Stimulated activated CD8-positive, alpha-beta memory T cell treated with anti-CD3 and anti-CD28 coated beads, Interleukin-7, amount 100 ng/mL, for 48 hours (primary cell): ENCODE results near the gene FBP2.
"Not testable (repeated sequence)": the region's sequence is repeated elsewhere in the genome, so short reads cannot be mapped to it uniquely, and the experiment has no call there.

ENCODE experiments used
- DNase-seq, 2 donors: peaks; one replicate each; pipeline ENCODE4 v3.0.0-alpha.2; 2020; ENCODE audit warnings: low read depth in 1 of 2; ENCODE audit errors: extremely low read depth in 1 of 2

FBP2 gene

DNA sequence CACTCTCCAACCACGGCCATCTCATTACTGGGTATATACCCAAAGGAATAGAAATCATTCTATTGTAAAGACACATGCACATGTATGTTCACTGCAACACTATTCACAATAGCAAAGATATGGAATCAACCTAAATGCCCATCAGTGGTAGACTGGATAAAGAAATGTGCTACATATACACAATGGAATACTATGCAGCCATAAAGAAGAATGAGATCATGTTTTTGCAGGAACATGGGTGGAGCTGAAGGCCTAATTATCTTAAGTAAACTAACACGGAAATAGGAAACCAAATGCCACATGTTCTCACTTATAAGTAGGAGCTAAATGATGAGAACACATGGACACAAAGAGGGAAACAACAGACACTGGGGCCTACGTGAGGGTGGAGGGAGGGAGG is 29.3 kb downstream of the FBP2 start:
- not testable (repeated sequence) for DNase-seq

- no peak for DNase-seq
Measured at GRCh38 chr9:94563548-94563947, 30.1 kb downstream of the FBP2 start.

GRCh38 chr9:94560237-94560636 is 33.4 kb downstream of the FBP2 start:
- peak in 1 of 2 donors; percentile 14 for DNase-seq

DNA sequence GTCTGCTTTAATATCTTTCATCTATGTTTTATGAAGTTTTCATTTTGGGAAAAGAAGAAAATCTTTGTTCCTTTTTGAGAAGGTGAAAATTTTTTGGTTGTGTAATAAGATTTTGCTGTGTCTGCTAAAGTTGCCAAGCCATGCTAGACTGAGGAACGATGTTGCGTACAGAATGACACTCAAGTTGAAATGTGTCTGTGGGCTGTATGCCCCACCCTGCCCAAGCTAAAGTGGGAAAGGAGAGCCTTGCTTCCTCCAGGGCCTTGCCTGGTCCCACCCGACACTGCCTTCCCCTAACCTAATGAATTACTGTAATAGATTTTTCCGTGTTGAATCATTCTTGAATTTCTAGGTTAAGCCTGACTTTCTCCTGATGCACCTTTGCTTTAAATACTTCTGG is 36.2 kb downstream of the FBP2 start:
- no peak for DNase-seq

DNA sequence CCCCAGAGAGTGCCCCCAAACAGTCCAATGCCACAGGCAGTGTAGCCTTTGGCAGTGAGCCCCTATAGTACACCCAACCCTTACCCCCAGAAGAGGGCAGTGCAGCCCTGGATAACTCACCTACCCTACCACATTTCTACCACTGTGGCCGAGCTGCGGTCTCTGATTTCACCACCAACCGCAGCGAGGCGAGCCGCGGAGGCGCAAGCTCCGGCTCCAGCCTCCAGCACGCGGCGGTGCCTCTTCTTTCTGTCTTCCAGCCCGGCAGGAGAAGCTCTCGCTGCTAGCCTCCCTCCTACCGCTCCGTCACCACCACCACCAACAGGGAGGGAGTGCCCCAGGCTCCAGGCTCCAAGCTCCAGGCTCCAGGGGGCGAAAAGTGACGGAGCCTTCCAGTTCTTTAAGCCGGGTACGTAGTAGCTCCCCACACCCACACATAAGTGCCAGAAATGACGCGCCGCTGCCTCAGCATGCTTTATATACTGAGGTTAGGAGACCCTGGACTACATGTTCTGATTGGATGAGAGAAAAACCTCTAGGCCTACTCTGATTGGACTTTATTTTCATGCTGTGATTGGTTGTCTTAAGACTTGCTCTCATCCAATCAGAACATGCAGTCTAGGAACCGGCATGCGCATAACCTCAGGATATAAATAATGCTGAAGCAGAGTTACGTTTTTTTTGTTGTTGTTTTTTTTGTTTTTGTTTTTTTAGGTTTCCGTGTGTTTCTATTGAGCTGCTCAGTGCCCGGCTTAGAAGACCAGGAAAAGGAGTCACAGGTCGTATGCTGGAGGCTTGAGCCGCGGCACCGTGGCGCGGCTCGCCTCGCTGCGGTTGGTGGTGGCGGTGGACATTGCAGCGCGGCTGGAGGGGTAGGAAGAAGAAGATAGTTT is 38.9 kb downstream of the FBP2 start, which contains the start of gene PCAT7:
Gene PCAT7 (plus strand): TSS at position 645 of the 893 bp plus-strand sequence.
- peak; percentile 5 to 9 for DNase-seq

GRCh38 chr9:94554078-94554438 is 39.6 kb downstream of the FBP2 start:
- DNase-seq, result no peak

GRCh38 chr9:94553029-94553938 is 40.3 kb downstream of the FBP2 start:
- no peak for DNase-seq

DNA sequence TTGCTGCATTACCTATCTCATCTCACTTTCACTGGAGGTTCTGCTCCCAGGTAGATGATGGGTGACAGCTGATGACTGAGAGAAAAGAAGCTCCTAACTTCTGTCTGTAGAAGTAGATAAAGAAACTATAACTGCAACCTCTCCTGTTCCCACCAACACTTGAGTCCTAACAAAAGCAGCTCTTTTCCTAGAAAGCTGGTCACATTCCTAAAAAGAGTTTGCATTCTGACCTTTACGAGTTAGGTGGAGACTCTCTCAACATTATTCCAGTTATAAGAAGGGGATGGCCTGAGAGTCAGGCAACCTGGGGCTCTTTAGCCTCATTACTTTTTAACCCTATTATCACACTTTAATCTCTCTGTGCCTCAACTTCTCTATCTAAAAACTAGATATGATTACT is 47.7 kb downstream of the FBP2 start:
- no peak for DNase-seq

- DNase-seq, result not testable (repeated sequence)
Measured at GRCh38 chr9:94544335-94544734, 49.3 kb downstream of the FBP2 start.

DNA sequence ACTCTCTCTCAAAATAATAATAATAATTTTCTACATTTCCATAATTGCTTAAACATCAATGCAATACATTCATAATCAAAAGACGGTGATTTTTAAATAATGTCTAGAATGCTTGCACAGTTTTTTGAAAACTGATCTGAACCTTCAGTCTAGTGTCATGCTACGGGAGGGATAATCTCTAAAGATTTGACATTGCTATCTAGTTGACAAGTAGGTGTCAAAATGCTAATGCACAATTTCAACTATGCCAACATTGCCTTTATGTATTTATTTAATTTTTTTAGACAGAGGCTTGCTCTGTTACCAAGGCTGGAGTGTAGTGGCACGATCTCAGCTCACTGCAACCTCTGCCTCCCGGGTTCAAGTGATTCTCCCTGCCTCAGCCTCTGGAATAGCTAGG is 54.7 kb downstream of the FBP2 start:
- no peak for DNase-seq

DNA sequence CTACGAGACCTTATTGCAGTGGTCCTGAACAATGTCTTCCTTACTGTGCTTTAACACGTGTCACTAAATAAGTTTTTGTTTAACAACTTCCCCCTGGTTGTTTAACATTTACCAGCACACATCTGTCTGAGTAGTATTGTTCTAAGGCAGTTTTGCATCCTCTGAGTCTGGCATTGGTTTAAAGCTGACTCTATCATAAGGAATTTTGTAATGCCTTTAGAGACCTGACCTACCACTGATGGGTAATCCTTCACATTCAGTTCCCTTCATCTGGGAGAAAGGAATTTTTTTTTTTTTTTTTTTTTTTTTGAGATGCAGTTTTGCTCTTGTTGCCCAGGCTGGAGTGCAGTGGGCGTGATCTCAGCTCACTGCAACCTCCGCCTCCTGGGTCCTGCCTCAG is 58.7 kb downstream of the FBP2 start:
- no peak for DNase-seq

DNA sequence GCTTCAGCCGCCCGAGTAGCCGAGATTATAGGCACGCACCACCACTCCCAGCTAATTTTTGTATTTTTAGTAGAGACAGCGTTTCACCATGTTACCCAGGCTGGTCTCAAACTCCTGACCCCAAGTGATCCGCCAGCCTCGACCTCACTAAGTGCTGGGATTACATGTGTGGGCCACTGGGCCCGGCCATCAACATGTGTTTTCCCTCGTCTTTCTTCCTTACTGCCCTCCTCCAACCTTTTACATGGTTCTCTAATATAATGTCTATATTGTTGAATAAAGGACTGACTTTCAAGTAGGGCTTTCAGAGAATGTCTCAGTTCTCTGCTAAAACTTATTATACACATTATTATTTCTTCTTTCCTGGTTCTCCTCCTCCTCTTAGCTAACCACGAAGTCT is 60.0 kb downstream of the FBP2 start:
- DNase-seq, result no peak

GRCh38 chr9:94533155-94533554 is 60.5 kb downstream of the FBP2 start:
- DNase-seq, result no peak

DNA sequence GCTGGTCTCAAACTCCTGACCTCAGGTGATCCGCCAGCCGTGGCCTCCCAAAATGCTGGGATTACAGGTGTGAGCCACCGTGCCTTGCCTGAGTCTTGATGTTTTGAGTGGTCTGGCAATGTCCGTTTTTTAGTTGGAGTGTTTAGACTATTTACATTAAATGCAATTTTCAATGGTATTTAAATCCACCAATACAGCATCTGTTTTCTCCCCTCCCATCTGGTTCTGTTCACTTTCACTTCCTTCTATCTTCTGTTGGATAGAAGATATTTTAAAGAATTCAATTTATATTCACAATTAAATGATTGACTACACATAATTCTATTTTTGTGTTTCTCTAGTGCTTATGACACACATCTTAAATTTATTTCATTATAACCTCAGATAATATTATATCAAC is 64.7 kb downstream of the FBP2 start:
- no peak for DNase-seq

GRCh38 chr9:94526951-94527350 is 66.7 kb downstream of the FBP2 start:
- DNase-seq, result no peak

GRCh38 chr9:94526271-94526670 is 67.4 kb downstream of the FBP2 start:
- no peak for DNase-seq

- no peak for DNase-seq
Measured at GRCh38 chr9:94525396-94526035, 68.1 kb downstream of the FBP2 start.

DNA sequence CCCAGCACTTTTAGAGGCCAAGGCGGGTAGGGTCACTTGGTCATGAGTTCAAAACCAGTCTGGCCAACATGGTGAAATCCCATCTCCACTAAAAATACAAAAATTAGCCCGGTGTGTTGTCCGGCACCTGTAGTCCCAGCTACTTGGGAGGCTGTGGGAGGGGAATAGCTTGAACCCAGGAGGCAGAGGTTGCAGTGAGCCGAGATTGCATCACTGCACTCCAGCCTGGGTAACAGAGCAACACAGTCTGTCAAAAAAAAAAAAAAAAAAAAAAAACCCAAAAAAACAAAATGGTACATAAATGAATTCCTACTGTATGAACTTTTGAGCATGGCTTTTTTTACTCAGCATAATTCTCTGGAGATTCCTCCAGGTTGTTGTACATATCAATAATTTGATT is 76.4 kb downstream of the FBP2 start:
- no peak for DNase-seq

DNA sequence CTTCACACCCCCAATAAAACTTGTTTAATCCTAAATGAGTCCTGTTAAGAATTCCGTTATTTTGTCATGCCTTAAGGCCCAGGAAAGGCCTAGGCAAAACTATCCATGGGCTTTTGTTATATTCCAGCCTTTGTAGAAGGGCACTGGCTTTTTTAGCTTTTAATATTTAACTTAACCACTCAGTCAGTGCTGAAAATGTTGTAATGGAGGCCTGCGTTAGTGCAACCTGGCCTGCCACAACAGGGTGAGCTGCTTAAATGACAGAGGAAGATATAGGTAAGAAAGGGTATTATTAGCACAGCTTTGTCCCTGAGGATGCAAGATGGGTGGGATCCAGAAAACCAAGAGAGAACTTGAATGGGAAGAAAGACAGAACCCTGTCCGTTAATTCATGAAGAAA is 78.9 kb downstream of the FBP2 start:
- no peak for DNase-seq

DNA sequence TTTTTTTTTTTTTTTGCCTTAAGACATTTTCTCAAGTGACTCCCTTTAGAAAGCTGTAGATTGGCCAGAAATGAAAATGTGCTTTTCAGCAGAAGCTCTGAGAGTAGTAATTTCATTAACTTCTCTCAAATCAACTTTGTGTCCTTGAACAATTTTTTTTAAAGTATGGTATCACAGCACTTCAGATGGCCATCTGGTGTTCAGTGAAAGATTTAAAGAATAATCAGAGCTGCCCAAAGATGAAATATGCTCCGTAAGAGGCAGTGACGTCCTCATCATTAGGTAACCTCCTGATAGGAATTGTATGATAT is 81.7 kb downstream of the FBP2 start:
- DNase-seq, result no peak

GRCh38 chr9:94511134-94511954 is 82.3 kb downstream of the FBP2 start:
- no peak for DNase-seq
